NCI-H2227 treated with DMSO at 0.1 percent for 48 hours (cell line): ENCODE measurements around the gene TMEM59L.

Experiments
- DNase-seq: peaks from one replicate; lab custom pipeline; 2025; lab: John Stamatoyannopoulos, UW

TMEM59L gene

DNA sequence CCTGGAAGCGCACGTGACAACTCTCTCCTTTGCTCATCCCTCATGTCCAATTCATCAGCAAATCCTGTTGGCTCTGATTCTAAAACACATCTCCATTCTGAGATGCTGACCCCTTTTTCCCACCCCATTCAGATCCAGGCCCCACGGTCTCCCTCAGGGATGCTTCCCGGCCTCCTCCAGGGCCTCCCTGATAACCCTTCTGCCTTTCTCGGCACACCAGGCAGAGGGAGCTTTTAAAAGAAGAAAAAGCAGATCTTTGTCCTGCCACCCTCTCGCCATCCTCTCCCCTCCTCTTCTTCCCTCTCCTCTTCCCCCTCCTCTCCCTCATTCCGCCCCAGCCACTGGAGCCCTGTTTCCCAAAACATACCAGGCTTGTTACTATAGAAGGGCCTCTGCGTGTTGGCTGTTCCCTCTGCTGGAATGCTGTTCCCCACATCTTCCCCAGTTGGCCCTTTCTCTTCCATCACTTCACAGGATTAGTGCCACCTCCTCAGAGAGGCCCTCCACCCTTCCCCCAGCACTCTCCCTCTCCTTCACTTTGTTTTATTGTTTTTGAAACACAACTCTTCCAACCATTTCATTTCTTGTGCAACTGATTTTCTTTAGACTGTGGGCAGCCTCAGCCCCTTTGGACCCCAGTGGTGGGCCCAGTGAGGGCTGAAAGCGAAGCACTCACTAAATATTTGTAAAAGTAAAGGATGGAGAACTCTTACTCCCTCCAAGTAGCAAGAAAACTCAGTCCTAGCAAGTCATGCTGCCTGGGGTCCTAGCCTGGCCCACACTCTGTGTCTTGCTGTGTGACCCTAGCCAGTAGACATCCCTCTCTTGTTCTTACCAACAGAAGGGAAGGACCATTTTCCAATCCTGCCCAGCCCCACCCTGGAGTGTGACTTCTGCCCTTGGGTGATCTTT is 3.6 kb upstream of the TMEM59L start:
- no peak for DNase-seq

DNA sequence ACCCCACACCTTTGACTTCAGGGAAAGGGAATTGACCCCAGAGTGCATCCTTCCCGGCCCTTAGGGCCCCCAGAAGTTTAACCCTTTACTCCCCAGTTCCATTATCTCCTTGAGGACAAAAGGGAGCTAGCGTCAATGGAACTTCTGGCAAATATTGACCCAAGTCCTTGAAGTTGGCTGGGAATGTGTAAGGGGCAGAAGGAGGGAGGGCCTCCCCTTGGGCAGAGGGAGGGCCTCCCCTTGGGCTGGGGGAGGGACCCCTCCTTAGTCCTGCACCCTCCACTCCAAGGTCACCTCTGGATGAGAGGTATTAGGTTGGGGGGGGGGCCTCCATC is 3.0 kb upstream of the TMEM59L start:
- no peak for DNase-seq

DNA sequence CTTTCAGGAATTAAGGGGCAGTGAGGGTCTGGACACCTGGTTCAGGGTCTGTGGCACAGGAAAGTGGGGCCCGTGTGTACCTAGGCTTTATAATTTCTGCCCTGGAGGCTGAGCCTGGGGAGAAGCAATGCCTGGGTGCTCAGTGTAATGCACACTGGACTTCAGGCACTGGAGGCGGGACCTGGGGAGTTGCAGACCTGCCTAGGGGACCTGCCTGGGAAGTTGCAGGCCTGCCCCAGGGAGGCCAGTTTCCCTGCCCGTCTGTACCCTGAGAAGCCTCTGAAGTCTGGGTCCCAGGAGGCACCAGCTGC is 2.5 kb upstream of the TMEM59L start:
- DNase-seq: no peak

DNA sequence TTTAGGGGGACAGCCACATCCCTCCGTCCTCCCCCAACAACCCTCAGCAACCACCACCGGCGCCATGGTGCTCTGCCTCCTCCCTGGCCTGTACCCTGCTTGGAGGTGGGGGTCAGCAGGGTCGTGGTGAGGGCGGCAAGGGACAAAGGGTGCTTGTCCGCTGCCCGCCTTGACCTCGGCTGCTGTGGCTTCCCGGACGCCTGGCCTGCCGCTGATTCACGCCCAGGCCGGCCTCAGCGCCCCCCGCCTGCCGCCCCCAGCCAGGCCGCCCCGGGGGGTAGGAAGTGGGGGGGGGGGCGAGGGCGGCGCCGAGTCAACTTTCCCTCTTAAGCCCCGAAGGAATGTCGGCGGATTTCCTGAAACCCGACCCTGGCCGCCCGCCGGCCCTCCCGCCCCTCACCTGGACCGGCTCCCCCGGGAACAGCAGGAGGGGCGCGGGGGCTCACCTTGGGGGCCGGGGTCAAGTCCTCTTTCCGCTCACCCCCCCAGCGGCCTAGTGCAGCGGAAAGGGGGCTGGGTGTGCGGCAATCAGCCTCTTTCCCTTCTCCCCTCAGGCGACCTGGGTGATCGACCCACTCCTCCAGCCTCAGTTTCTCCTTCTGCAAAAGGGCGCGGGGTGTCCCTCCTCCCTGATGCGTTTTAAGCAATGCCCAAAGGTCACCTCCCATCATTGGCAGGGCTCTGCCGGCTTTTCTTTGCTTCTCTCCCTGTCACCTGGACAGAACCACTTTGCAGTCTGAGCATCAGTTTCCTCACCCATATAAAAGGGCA is 1.9 kb upstream of the TMEM59L start:
- no peak for DNase-seq

DNA sequence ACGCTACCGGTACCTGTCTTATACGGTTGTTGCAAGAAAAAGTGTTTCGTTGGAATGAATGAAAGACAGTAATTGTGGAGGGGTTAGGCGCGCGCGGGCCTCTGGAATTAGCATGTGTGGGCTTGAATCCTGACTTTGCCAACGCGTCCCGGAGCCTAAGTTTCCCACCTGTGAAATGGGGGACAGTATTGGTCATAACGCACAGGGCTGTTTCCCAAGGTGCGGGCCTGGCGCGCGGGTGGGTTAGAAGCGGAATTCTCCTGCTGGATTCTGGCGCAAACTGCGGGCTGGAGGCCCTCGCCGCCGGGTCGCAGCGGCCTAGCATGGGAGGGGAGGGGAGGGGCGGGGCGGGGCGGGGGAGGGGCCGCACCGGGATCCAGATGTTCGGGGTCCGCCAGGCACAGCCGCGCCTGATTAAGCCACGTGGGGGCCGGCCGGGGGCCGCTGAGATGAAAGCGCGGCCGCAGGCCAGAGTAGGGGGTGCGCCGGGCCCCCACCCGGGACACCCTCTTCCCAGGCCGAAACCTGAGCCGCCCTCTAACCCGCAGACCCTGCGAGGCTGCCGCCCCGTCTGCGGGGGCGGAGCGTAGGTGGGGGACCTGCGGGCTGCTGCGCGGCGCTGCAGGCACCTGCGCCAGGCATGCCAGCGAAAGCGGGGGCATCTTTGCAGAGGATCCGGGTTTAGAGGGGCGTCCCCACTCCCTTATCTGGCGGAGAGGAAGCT is 1.2 kb upstream of the TMEM59L start:
- DNase-seq: no peak

DNA sequence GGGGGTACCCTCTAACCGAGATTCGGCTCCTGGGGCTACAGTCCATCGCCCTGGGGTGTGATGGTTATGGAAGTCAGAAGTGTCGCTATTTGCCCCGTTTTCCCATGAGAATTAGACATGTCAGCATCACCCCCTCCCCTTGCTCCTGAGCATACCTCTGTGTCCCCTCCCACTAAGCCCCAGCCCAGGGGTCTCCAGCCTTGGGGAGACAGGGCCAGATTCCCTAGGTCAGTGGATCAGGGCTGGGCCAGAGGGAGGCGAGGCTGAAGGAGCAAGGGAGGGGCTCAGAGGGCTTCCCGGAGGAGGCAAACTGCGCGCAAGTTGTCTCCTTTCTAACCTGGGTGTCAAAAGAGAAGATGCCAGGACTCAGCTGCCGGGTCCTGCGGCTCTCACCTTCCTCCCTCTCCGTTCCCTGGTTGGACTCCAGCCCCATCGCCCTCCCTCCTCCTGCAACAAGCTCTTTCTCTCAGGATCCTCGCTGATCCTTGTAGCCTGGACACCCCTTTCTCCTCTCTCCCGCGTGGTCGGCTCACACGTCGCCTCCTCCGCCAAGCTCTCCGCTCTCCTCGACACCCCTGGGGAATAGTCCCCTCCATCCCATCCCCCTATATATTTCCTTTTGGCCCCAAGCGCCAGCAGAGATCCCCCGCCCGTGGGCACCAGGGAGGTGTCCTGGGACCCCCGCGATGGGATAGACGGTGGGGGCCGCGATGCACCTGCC is 459 bp upstream of the TMEM59L start:
- no peak for DNase-seq

DNA sequence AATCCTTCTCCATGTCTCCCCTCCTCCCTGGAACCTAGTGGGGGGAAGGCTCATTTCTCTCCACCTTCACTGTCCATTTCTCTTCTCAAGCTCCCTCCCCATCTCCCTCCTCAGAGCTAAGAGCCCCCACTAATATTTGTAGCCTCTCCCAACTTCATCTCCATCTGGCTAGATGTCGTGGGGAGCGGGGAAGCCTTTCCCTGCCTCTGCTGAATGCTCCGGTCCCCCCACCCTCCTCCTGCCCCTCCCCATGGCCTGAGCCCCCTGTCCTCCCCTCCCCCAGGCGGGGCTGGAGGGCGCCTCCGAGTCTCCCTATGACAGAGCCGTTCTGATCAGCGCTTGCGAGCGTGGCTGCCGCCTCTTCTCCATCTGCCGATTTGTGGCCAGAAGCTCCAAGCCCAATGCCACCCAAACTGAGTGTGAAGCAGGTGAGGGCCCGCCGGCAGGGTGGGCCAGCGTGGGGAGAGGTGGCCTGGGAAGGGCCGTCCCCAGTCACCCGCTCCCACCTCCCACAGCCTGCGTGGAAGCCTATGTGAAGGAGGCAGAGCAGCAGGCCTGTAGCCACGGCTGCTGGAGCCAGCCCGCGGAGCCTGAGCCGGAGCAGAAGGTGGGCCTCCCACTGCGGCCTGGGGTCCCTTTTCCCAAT is 1.0 kb downstream of the TMEM59L start:
- DNase-seq: no peak

DNA sequence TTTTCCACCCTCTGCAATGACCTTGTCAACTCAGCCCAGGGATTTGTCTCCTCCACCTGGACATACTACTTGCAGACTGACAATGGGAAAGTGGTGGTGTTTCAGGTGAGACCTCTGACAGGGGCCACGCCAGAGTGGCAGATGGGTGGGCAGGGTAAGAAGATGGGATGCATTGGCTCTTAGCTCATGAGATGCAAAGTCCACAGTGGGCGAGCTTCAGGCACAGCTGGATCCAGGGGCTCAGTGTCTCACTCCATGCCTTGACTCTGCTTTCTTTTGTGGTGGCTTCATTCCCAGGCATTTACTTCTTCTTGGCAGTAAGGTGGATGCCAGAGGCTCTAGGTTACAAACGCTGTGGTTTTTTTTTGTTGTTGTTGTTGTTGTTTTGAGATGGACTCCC is 3.4 kb downstream of the TMEM59L start:
- DNase-seq: no peak

DNA sequence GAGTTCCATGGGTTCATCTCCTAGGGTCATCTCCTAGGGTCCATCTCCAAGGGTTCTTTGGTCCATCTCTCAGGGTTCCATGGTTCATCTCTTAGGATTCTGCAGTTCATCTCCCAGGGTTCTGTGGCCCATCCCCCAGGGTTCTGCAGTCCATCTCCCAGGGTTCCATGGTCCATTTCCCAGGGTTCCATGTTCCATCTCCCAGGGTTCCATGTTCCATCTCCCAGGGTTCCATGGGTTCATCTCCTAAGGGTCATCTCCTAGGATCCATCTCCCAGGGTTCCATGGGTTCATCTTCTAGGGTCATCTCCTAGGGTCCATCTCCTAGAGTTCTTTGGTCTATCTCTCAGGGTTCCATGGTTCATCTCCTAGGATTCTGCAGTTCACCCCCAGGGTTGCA is 4.9 kb downstream of the TMEM59L start:
- no peak for DNase-seq

DNA sequence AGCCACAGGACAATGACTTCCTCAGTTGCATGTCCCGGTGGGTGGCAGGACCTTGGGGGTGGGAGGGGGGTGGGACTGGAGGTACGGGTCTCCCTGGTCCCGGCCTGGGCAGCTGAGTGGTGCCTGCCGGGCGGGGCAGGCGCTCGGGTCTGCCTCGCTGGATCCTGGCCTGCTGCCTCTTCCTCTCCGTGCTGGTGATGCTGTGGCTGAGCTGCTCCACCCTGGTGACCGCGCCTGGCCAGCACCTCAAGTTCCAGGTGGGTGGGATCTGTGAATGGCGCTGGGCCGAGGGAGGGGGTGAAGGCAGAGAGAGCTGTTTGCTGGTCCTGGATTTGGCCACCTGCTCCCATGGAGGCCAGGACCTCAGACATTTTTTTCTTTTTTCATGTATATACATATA is 5.6 kb downstream of the TMEM59L start:
- no peak for DNase-seq

DNA sequence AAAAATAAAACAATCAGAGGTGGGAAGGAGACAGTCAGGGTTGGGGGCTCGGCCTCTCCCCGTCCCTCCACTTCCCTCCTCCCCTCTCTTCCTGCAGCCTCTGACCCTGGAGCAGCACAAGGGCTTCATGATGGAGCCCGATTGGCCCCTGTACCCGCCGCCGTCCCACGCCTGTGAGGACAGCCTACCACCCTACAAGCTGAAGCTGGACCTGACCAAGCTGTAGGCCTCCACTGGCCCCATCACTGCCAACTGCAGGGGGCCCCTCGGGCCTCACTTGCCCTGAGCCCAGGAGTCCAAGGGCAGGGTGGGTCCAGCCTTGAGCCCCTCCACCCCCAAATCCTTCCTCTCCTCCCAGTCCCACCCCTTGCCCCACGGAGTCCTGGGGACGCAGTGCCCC is 7.6 kb downstream of the TMEM59L start:
- no peak for DNase-seq

DNA sequence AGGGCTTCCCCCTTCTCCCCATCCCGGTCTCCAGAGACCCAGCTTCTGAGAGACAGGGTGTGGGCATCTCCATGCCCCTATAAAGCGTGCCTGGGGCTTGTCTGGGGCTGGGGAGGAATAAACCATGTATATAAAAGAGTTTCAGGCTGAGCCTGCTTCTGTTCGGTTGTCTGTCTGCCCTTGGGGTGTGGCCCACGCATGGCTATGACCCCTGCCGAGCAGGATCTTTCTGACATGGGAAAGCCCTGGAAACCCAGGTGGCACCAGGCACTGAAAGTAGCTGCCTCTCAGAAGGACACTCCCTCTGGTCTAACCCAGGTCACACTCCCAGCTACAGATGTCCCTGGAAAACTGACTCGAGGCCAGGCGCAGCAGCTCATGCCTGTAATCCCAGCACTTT is 8.2 kb downstream of the TMEM59L start:
- no peak for DNase-seq

DNA sequence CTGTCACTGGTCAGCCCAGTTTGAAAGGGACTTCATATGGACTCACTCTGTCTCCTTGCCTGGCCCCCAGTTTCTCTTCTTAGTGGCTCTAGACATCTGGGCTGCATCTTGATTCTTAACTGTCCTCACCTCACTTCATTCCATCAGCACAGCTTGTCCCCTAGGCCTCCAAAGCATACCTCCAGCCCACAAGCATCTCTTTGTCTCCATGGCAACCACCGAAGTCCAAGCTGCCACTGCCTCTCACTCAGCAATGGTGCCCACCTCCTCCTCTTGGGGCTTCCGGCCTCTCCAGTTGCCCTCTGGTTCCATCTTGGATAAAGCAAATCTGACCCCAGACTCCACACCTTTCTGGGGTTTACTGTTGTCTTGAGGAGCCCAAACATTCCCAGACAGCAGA is 14.2 kb downstream of the TMEM59L start:
- DNase-seq: peak; percentile 5

DNA sequence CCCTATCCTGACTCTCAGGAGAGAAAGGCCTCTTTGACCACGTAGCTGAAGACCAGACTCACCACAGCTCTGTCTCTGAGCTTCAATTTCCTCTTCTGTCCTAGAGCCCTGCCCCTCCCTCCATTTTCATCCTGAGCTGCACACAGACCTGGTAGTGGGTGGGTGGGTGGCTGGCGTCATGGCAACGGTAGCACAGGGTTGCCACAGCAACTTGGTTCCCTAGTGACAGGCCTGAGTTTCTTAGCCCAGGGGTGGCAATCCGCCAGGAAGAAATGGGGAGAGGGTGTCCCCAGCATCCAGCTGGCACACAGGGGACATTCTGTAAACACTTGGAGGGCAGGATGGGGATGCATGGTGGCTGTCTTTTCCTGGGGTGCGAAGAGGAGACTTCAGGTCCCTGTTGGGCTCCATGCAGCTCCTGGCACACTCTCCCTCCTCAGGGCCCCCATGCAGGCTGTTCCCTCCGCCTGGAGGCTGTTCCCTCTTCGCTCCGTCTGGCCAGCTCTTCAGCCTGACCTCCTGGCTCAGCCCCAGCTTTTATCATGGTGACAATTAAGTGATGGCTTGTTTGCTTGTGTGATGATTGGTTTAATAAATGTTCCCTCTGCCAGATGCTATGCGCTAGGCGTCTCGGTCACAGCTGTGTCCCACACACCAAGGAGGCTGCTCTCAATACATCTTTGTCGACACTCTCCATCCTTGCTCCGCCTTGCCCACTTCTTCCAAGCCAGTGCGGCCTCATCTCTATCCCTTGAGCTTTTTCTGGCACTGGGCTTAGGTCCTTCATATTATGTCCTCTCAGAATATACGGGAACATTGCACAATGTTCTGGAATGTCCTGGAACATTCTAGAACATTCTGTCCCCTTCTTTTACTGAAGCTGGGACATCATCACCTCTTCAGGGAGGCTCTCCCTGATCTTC is 16.8 kb downstream of the TMEM59L start:
- peak; percentile 19 for DNase-seq

DNA sequence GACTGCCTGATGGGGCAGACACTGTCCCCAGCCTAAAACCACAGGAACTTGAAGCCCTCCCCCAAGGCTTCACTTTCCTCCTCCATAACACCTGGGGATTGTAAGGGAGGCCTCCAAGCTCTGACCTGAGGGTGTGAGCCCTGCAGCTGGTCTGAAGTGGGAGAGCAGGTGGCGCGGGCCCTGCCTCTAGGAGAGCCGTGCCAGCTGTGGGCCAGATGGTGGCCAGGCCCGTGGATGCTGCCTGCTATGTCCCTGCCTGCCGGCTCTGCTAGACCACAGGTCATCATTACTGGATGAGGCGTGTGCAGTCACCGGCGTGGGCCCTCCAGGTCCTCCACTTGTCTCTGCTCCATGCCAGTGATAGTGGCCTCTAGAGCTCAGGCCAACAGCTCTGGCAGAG is 20.7 kb downstream of the TMEM59L start:
- no peak for DNase-seq

DNA sequence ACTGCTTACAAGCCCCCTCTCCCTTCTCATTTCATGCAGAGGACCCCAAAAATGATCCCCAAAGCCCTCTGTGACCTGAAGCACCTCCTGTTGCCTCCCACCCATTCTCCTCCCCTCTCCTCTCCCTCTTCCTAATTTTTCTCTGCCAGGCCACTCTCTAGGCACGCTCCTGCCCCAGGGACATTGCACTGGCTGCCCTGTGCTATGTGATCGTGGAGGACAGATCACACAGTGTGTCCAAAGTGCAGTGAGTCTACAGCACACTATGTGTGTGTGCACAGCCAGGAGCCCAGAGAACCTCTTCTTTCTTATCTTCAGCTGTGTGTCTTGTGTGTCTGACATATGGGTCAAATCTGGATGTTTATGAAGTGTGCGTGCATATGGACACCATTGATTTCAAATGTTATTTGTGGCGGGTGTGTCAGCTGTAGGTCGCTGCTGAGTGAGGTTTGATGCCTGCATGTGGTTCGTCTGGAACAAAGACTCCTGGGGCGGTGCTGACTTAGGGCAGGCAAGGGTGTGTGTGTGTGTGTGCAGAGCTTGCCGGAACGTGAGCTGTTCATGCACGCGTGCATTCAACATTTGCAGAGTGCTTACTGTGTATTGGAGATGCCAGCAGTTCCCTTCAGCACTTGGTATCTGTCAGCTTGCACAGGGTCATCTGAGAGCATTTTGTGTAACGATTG is 22.1 kb downstream of the TMEM59L start:
- peak; percentile 26 for DNase-seq

DNA sequence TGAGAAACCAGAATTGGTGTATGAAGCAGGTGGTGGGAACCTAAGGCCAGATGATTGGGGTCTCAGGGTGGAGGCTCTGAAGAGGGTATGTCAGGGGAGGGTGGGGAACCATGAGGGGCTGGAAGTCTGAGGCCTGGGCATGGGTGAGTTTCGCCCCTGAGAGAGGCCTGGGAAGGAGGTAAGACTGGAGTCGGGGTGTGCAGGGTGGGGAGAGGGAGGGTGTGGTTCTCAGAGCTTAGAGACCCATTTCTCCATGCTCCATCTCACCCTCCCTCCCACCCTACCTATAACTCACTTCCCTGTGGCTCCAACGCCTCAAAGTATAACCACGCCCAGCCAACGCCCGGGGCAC is 23.1 kb downstream of the TMEM59L start:
- DNase-seq: no peak

DNA sequence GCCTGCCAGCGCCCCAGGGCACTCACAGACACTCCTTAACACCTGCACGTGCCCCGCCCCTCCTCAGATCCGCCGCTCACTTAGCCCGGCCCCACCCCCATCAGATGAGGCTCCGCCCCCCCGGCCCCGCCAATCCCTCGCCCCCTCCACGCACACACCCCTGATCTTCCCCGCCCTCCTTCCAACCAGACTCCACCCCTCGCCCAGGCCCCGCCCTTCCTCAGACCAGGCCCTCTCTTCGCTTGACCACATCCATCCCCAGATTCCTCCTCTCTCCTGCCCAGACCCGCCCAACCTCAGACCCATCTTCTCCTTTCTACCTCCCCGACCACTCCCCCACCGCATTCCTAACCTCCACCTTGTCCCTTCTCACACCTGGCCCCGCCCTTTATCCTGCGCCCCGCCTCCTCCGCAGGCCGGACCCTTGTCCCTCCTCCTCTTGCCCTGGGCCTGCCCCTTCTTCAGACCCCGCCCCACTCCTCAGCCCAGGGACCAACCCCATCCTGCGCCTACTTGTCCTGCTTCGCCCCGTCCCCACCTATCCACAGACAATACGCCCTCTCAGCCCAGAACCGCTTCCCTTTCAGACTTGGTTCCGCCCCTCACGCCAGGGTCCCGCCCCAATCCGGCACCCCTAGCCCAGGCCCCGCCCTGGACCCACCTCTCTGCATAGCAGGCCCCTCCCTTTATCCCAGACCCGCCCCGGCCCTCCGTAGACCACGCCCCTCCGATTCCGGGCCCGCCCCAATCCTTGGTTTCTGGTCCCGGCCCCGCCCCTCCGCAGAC is 23.7 kb downstream of the TMEM59L start:
- peak; percentile 89 for DNase-seq

DNA sequence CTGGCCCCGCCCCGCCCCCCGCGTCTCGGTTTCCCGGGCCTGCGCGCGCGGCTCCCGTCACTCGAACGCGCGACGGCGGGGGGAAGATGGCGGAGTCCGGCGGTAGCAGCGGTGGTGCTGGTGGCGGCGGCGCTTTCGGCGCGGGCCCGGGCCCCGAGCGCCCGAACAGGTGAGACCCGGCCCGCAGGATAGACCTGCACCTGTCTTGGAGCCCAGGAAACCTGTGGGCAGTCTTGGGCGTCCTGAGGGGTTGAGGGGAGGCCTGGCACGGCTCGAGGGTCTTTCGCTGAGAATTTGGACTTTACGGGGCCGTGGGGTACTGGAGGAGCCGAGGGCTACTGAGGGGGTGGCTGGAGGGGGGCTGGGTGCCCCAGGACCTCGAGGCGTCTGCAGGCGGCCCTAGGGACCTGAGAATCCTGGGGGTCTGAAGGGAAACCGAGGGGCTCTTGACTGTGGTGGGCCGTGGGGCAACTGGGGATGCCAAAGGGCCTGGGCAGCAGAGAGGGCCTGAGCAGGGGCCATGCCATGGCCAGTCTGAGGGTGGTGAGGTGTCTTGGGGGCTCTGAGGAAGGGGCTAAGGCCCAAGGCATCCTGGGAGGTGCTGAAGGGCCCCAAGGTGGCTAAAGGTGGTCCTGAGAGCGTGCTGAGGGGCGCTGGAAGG is 24.4 kb downstream of the TMEM59L start, which contains the start of gene KLHL26:
KLHL26 (plus strand) TSS at position 60 of the 661 bp plus-strand sequence; CDS start at position 87, 27 bp downstream.
- DNase-seq: no peak
